Nephron (organoid): Measurements from ENCODE around the gene C1orf122.

Experiments used
- H3K27ac Mint-ChIP-seq, 3 experiments: 2 replicates each; pipeline ENCODE4 v1.8.0; 2020; ENCODE audit warnings: mixed read lengths in 3 of 3, mild to moderate bottlenecking in 2 of 3, moderate library complexity in 1 of 3
- H3K27me3 Mint-ChIP-seq: 2 replicates; pipeline ENCODE4 v1.8.0; 2021; ENCODE audit warnings: low read depth, mild to moderate bottlenecking, moderate library complexity, mixed read lengths
- H3K36me3 Mint-ChIP-seq: 2 replicates; pipeline ENCODE4 v1.8.0; 2020; ENCODE audit warnings: low read depth, mixed read lengths
- H3K4me1 Mint-ChIP-seq: 2 replicates; pipeline ENCODE4 v1.8.0; 2020; ENCODE audit warnings: mixed read lengths
- H3K4me3 Mint-ChIP-seq, 3 experiments: 2 replicates each; pipeline ENCODE4 v1.8.0; 2020; ENCODE audit warnings: mild to moderate bottlenecking in 3 of 3, mixed read lengths in 3 of 3, moderate library complexity in 2 of 3
- H3K9me3 Mint-ChIP-seq: 2 replicates; pipeline ENCODE4 v1.8.0; 2020; ENCODE audit warnings: mixed read lengths
- TF ChIP-seq, protein P1 (sequence below), 3 experiments: fragments of 200-600 bp; sonication (generic); IDR thresholded peaks; one replicate each; pipeline ENCODE4 v1.5.0; 2021; ENCODE audit warnings: antibody characterized with exemption in 3 of 3; ENCODE audit not compliant: unreplicated experiment in 3 of 3

Gene C1orf122

GRCh38 chr1:37807555-37808368 lies at the start of gene C1orf122, which contains the start of gene YRDC:
TSS of gene C1orf122 (plus strand) at chr1:37807790. CDS start at chr1:37808405, 615 bp downstream.
TSS of gene YRDC (minus strand) at chr1:37808208. CDS start at chr1:37808180, 28 bp downstream.
- H3K4me1 Mint-ChIP-seq, result peaks cover 17% of the 10 kb centered on the region
- H3K9me3 Mint-ChIP-seq, result no peaks in the 10 kb centered on the region
- H3K4me3 Mint-ChIP-seq, result peak within 1 kb of the TSS; percentile 95 to 97 (median 96)
- peak within 1 kb of the TSS; percentile 93 to 99 (median 96) for H3K27ac Mint-ChIP-seq
- H3K36me3 Mint-ChIP-seq, result peaks cover 32% of the 10 kb centered on the region
- TF ChIP-seq, protein P1, sequence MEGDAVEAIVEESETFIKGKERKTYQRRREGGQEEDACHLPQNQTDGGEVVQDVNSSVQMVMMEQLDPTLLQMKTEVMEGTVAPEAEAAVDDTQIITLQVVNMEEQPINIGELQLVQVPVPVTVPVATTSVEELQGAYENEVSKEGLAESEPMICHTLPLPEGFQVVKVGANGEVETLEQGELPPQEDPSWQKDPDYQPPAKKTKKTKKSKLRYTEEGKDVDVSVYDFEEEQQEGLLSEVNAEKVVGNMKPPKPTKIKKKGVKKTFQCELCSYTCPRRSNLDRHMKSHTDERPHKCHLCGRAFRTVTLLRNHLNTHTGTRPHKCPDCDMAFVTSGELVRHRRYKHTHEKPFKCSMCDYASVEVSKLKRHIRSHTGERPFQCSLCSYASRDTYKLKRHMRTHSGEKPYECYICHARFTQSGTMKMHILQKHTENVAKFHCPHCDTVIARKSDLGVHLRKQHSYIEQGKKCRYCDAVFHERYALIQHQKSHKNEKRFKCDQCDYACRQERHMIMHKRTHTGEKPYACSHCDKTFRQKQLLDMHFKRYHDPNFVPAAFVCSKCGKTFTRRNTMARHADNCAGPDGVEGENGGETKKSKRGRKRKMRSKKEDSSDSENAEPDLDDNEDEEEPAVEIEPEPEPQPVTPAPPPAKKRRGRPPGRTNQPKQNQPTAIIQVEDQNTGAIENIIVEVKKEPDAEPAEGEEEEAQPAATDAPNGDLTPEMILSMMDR (IDR thresholded peaks at IDR 0.05; ENCODE audit: unreplicated experiment in 3 of 3), result no peak
- no peaks in the 10 kb centered on the region for H3K27me3 Mint-ChIP-seq

GRCh38 chr1:37759451-37759850 lies 48.1 kb upstream of the C1orf122 start:
- TF ChIP-seq, protein P1 (IDR thresholded peaks at IDR 0.05; ENCODE audit: unreplicated experiment in 3 of 3), result no peak
- Mint-ChIP-seq H3K27me3 (peaks cover 28% of the 10 kb centered on the region), H3K4me1 (no peaks in the 10 kb centered on the region), H3K27ac (no peak overlapping the region), H3K9me3 (peaks cover 4% of the 10 kb centered on the region), H3K4me3 (no peak overlapping the region), H3K36me3 (no peaks in the 10 kb centered on the region)

GRCh38 chr1:37761416-37762095 lies 46.0 kb upstream of the C1orf122 start:
- no peak overlapping the region for H3K4me3 Mint-ChIP-seq
- no peak overlapping the region for H3K27ac Mint-ChIP-seq
- H3K4me1 Mint-ChIP-seq, result no peaks in the 10 kb centered on the region
- TF ChIP-seq, protein P1 (IDR thresholded peaks at IDR 0.05; ENCODE audit: unreplicated experiment in 3 of 3), result no peak
- H3K36me3 Mint-ChIP-seq, result no peaks in the 10 kb centered on the region
- H3K27me3 Mint-ChIP-seq, result peaks cover 49% of the 10 kb centered on the region
- peaks cover 4% of the 10 kb centered on the region for H3K9me3 Mint-ChIP-seq

- no peak overlapping the region for H3K4me3 Mint-ChIP-seq
- peaks cover 4% of the 10 kb centered on the region for H3K9me3 Mint-ChIP-seq
- H3K27ac Mint-ChIP-seq, result no peak overlapping the region
- no peaks in the 10 kb centered on the region for H3K36me3 Mint-ChIP-seq
- peaks cover 58% of the 10 kb centered on the region for H3K27me3 Mint-ChIP-seq
- TF ChIP-seq, protein P1 (IDR thresholded peaks at IDR 0.05; ENCODE audit: unreplicated experiment in 3 of 3), result no peak
- H3K4me1 Mint-ChIP-seq, result no peaks in the 10 kb centered on the region
These were observed 45.1 kb upstream of the C1orf122 start for GRCh38 chr1:37762516-37762915.

DNA sequence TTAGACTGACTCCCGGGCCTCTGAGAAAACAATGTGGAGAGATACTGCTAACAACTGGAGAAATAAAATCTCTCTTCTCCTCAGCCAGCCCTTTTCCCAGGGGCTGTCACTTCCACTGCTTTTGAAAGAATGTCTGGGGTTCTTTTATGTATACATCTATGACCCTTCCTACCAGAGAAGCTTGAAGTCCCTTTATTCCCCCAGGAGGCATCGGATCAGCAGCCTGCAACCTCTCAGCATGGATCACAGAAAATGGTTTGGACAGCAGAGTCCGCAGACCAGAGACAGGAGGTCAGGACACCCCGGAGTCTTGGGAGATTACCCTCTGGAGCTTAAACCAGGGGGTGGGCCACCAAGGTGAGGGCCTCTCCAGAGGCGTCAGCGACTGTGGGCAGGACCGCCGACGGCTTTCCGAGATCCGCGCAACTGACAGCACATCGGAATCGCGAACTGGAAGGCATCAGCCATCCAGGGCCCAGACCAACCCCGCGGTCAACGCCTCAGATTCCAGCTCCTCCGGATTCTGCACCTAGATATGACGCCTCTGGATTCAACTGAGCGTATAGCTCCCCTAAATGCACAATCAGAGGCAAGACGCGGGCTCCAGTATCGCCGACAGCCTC lies 43.7 kb upstream of the C1orf122 start:
- H3K27me3 Mint-ChIP-seq, result peaks cover 72% of the 10 kb centered on the region
- no peaks in the 10 kb centered on the region for H3K36me3 Mint-ChIP-seq
- H3K9me3 Mint-ChIP-seq, result peaks cover 4% of the 10 kb centered on the region
- TF ChIP-seq, protein P1 (IDR thresholded peaks at IDR 0.05; ENCODE audit: unreplicated experiment in 3 of 3), result no peak
- no peaks in the 10 kb centered on the region for H3K4me1 Mint-ChIP-seq
- no peak overlapping the region for H3K27ac Mint-ChIP-seq
- H3K4me3 Mint-ChIP-seq, result peak overlapping the region in 1 of 3 experiments; percentile 1
